HepG2 (cell line): ENCODE data around the gene APLP1. TPM values are rescaled to one million over a fixed set of nuclear protein-coding genes. Genes with fewer than 3 reads are reported as not detected.
A peak's percentile ranks its signal among the peaks of the same experiment; 100 is the strongest.

Experiments
- AGO1 ChIP-seq: fragments of 200-400 bp; formaldehyde crosslinking; IDR thresholded peaks from 2 replicates; pipeline ENCODE4 v1.6.1; 2017; ENCODE audit warnings: mild to moderate bottlenecking, low read depth, low read length, moderate library complexity; ENCODE audit not compliant: poor library complexity, severe bottlenecking
- ARHGAP35 ChIP-seq: sonication (generic); formaldehyde crosslinking; IDR thresholded peaks from 2 replicates; pipeline ENCODE4 v1.9.0; 2022; ENCODE audit warnings: mild to moderate bottlenecking, inconsistent platforms, moderate library complexity, missing genetic modification reagents, borderline replicate concordance
- CEBPB ChIP-seq: IDR thresholded peaks from 2 replicates; pipeline ENCODE4 v1.6.1; 2011; ENCODE audit warnings: low read depth, low read length, improper control_type of control experiment, borderline replicate concordance
- CHD2 ChIP-seq: IDR thresholded peaks from 2 replicates; pipeline ENCODE4 v1.6.1; 2011; ENCODE audit warnings: low read depth, low read length, improper control_type of control experiment
- DNMT1 ChIP-seq: sonication (generic); formaldehyde crosslinking; IDR thresholded peaks from 2 replicates; pipeline ENCODE4 v1.5.1; 2020; ENCODE audit warnings: mild to moderate bottlenecking, missing genetic modification reagents
- FOXP1 ChIP-seq, 2 experiments: fragments of 450-650 bp in 1 of 2; IDR thresholded peaks; 2 replicates each; pipeline ENCODE4 v1.6.1; 2017 to 2018; ENCODE audit warnings: antibody characterized with exemption in 1 of 2
- GZF1 ChIP-seq: sonication (generic); formaldehyde crosslinking; IDR thresholded peaks from 2 replicates; pipeline ENCODE4 v1.5.1; 2020; ENCODE audit warnings: mild to moderate bottlenecking, missing genetic modification reagents
- NFKBIZ ChIP-seq: IDR thresholded peaks from 2 replicates; pipeline ENCODE4 v1.6.1; 2018; ENCODE audit warnings: missing genetic modification reagents, missing compliant biosample characterization
- PHF21A ChIP-seq: sonication (generic); formaldehyde crosslinking; IDR thresholded peaks from 2 replicates; pipeline ENCODE4 v1.5.0; 2020; ENCODE audit warnings: mild to moderate bottlenecking, missing genetic modification reagents
- RXRB ChIP-seq: IDR thresholded peaks from 2 replicates; pipeline ENCODE4 v1.6.1; 2016; ENCODE audit warnings: borderline replicate concordance, missing genetic modification reagents, missing compliant biosample characterization
- SOX6 ChIP-seq, 2 experiments: fragments of 450-650 bp in 1 of 2; sonication (generic) in 1 of 2; formaldehyde crosslinking in 1 of 2; IDR thresholded peaks; 2 replicates each; pipeline versions ENCODE4 v1.4.0 to v1.6.1; 2017 to 2020; ENCODE audit warnings: antibody characterized with exemption in 1 of 2, mild to moderate bottlenecking in 1 of 2, missing genetic modification reagents in 1 of 2
- YEATS4 ChIP-seq: sonication (generic); formaldehyde crosslinking; IDR thresholded peaks from 2 replicates; pipeline ENCODE4 v1.4.0; 2020; ENCODE audit warnings: missing genetic modification reagents, borderline replicate concordance
- ZFP36L1 ChIP-seq: sonication (generic); formaldehyde crosslinking; IDR thresholded peaks from 2 replicates; pipeline ENCODE4 v1.8.0; 2022; ENCODE audit warnings: mild to moderate bottlenecking, missing genetic modification reagents, moderate library complexity
- ZFX ChIP-seq: sonication (generic); formaldehyde crosslinking; IDR thresholded peaks from 2 replicates; pipeline ENCODE4 v1.4.0; 2020; ENCODE audit warnings: mild to moderate bottlenecking, low read depth, missing genetic modification reagents, moderate library complexity
- ZFYVE20 ChIP-seq: sonication (generic); formaldehyde crosslinking; IDR thresholded peaks from 2 replicates; pipeline ENCODE4 v1.8.0; 2023; ENCODE audit warnings: low read depth, mild to moderate bottlenecking, moderate library complexity, missing genetic modification reagents, borderline replicate concordance
- ZIK1 ChIP-seq: sonication (generic); formaldehyde crosslinking; IDR thresholded peaks from 2 replicates; pipeline ENCODE4 v1.5.0; 2020; ENCODE audit warnings: mild to moderate bottlenecking, low read depth, missing genetic modification reagents, borderline replicate concordance
- ZNF333 ChIP-seq: sonication (generic); formaldehyde crosslinking; IDR thresholded peaks from 2 replicates; pipeline ENCODE4 v1.4.0; 2020; ENCODE audit warnings: mild to moderate bottlenecking, missing genetic modification reagents, borderline replicate concordance
- ZNF564 ChIP-seq: sonication (generic); formaldehyde crosslinking; IDR thresholded peaks from 2 replicates; pipeline ENCODE4 v1.8.1; 2023; ENCODE audit warnings: mild to moderate bottlenecking, missing genetic modification reagents
- ZNF616 ChIP-seq: sonication (generic); formaldehyde crosslinking; IDR thresholded peaks from 2 replicates; pipeline ENCODE4 v1.5.0; 2020; ENCODE audit warnings: low read depth, mild to moderate bottlenecking, missing genetic modification reagents
- ZNF619 ChIP-seq: sonication (generic); formaldehyde crosslinking; IDR thresholded peaks from 2 replicates; pipeline ENCODE4 v1.4.0; 2020; ENCODE audit warnings: mild to moderate bottlenecking, missing genetic modification reagents
- polyA plus RNA-seq, 8 experiments: library from polyadenylated mRNA; depleted of rRNA in 3 of 8; stranded (reverse) in 7 of 8; unstranded in 1 of 8; fragments of >200 nt; fragmentation: Illumina TruSeq in 4 of 8; extraction: Trizol in 4 of 8; gene quantifications; 2 replicates each; pipeline versions ENCODE4 v1.2.1 to v1.2.3, GENCODE V29; 2011 to 2016; ENCODE audit warnings: low read depth in 4 of 8, missing spikeins in 1 of 8, mixed read lengths in 1 of 8; ENCODE audit not compliant: insufficient read depth in 1 of 8
- total RNA-seq, 5 experiments: library from RNA; depleted of rRNA; stranded (reverse); fragments of >200 nt; fragmentation: Illumina TruSeq; extraction: Trizol; gene quantifications; 2 replicates each; pipeline ENCODE4 v1.2.3, GENCODE V29; 2016; ENCODE audit warnings: low read depth in 1 of 5
- TF ChIP-seq, protein P1 (sequence below): sonication (generic); formaldehyde crosslinking; IDR thresholded peaks from 2 replicates; pipeline ENCODE4 v1.8.1; 2023; ENCODE audit warnings: mild to moderate bottlenecking, moderate library complexity, missing genetic modification reagents
- TF ChIP-seq, protein P2 (sequence below): sonication (generic); formaldehyde crosslinking; IDR thresholded peaks from 2 replicates; pipeline ENCODE4 v1.4.0; 2020; ENCODE audit warnings: mild to moderate bottlenecking, missing genetic modification reagents
- TF ChIP-seq, protein P3 (sequence below): IDR thresholded peaks from 2 replicates; pipeline ENCODE4 v1.6.1; 2016; ENCODE audit warnings: missing compliant biosample characterization, missing genetic modification reagents, borderline replicate concordance

APLP1 gene
- total and polyA plus RNA-seq, 2 of the 13 experiments (the other 11 are each of a cell fraction or from before 2014, with no cell fraction given) = 2.0 to 2.9 TPM

DNA sequence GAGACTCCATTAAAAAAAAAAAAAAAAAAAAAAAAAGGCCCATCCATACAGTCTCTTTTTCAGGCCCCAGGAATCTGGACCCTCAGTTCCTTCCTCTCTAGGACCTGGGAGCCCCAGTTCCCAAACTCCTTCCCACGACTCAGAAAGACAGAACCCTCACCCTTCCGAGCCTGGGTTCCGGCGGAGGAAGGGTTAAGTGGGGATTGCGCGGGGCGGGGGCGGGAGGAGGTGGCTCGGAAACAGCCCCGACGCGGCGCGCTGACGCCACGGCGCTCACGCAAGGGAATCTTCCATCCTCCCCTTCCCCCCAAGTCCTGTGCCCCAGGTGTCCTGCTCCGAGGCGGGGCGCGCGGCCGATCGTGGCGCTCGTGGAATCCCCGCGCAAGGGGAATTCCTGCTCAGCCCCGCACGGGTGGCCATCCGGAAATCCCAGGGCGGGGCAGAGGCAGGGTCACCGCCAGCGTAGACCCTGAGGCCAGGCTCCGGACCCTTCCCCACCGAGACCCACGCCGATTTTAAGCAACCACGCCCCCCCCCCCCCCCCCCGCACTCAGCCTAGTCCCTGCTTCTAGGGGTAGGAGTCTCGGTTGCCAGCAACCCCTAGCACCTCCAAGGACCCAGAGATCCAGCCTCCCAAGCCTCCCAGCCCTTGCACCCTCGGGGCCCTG is 31.3 kb downstream of the APLP1 start (continued):
- no peak for TF ChIP-seq ZNF333
- TF ChIP-seq SOX6 (IDR thresholded peaks at IDR 0.05) = no peak
- TF ChIP-seq SOX6 (CRISPR knock-in tag; IDR thresholded peaks at IDR 0.05) = no peak
- TF ChIP-seq RXRB (CRISPR knock-in tag) = no peak
- TF ChIP-seq ZNF619 (CRISPR knock-in tag) = no peak
- no peak for TF ChIP-seq NFKBIZ (CRISPR knock-in tag)
- no peak for TF ChIP-seq ZNF564 (CRISPR knock-in tag)
- 0 out of 2 replicates have a peak, but pooled peaks have one; percentile 26 for TF ChIP-seq PHF21A (CRISPR knock-in tag)
- no peak for TF ChIP-seq CHD2
- TF ChIP-seq, protein P1, sequence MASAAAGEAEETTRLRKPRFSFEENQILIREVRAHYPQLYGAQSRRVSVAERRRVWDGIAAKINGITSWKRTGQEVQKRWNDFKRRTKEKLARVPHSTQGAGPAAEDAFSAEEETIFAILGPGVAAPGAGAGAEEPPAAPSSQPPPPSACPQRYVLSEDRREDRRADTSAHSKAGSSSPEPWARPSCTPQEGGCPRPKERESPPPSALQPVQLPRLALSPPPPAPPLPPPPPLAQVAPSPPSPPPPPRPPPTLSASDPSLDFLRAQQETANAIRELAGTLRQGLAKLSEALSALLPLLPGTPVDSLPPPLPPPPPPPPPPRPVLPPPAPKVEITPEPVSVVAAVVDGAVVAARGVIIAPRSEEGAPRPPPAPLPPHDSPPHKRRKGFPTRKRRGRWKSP (CRISPR knock-in tag) = no peak
- TF ChIP-seq YEATS4 = no peak; the same call in 1 of the 2 replicates
- TF ChIP-seq GZF1 (CRISPR knock-in tag) = no peak
- TF ChIP-seq CEBPB = no peak
- TF ChIP-seq AGO1 = no peak
- TF ChIP-seq DNMT1 (CRISPR knock-in tag) = no peak
- TF ChIP-seq ZNF616 (CRISPR knock-in tag) = 0 out of 2 replicates have a peak, but pooled peaks have one; percentile 14
- TF ChIP-seq ZFP36L1 (CRISPR knock-in tag) = no peak
- no peak for TF ChIP-seq ZIK1 (CRISPR knock-in tag)
- no peak for TF ChIP-seq FOXP1 (IDR thresholded peaks at IDR 0.05)
- no peak for TF ChIP-seq FOXP1 (CRISPR knock-in tag; IDR thresholded peaks at IDR 0.05)
- TF ChIP-seq, protein P2, sequence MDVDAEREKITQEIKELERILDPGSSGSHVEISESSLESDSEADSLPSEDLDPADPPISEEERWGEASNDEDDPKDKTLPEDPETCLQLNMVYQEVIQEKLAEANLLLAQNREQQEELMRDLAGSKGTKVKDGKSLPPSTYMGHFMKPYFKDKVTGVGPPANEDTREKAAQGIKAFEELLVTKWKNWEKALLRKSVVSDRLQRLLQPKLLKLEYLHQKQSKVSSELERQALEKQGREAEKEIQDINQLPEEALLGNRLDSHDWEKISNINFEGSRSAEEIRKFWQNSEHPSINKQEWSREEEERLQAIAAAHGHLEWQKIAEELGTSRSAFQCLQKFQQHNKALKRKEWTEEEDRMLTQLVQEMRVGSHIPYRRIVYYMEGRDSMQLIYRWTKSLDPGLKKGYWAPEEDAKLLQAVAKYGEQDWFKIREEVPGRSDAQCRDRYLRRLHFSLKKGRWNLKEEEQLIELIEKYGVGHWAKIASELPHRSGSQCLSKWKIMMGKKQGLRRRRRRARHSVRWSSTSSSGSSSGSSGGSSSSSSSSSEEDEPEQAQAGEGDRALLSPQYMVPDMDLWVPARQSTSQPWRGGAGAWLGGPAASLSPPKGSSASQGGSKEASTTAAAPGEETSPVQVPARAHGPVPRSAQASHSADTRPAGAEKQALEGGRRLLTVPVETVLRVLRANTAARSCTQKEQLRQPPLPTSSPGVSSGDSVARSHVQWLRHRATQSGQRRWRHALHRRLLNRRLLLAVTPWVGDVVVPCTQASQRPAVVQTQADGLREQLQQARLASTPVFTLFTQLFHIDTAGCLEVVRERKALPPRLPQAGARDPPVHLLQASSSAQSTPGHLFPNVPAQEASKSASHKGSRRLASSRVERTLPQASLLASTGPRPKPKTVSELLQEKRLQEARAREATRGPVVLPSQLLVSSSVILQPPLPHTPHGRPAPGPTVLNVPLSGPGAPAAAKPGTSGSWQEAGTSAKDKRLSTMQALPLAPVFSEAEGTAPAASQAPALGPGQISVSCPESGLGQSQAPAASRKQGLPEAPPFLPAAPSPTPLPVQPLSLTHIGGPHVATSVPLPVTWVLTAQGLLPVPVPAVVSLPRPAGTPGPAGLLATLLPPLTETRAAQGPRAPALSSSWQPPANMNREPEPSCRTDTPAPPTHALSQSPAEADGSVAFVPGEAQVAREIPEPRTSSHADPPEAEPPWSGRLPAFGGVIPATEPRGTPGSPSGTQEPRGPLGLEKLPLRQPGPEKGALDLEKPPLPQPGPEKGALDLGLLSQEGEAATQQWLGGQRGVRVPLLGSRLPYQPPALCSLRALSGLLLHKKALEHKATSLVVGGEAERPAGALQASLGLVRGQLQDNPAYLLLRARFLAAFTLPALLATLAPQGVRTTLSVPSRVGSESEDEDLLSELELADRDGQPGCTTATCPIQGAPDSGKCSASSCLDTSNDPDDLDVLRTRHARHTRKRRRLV (CRISPR knock-in tag) = no peak
- TF ChIP-seq ARHGAP35 (CRISPR knock-in tag) = no peak
- TF ChIP-seq ZFYVE20 (CRISPR knock-in tag) = no peak
- TF ChIP-seq, protein P3, sequence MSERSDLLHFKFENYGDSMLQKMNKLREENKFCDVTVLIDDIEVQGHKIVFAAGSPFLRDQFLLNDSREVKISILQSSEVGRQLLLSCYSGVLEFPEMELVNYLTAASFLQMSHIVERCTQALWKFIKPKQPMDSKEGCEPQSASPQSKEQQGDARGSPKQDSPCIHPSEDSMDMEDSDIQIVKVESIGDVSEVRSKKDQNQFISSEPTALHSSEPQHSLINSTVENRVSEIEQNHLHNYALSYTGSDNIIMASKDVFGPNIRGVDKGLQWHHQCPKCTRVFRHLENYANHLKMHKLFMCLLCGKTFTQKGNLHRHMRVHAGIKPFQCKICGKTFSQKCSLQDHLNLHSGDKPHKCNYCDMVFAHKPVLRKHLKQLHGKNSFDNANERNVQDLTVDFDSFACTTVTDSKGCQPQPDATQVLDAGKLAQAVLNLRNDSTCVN = no peak
- TF ChIP-seq ZFX (CRISPR knock-in tag) = no peak; the same call in 1 of the 2 replicates
